Body of pancreas (tissue), 4 donors: ENCODE data around the gene SIGLEC8.

Experiments
- POLR2A ChIP-seq, 3 donors: fragments of 450-650 bp; IDR thresholded peaks; one replicate each; pipeline ENCODE4 v1.6.1; 2016; ENCODE audit warnings: antibody characterized with exemption in 3 of 3, mild to moderate bottlenecking in 2 of 3
- TF ChIP-seq, protein P1 (sequence below), 7 experiments: fragments of 450-650 bp in 4 of 7; fragments of 200-600 bp in 3 of 7; sonication (generic) in 3 of 7; IDR thresholded peaks; one replicate each; pipeline ENCODE4 v1.5.1; 2016 to 2019; ENCODE audit warnings: antibody characterized with exemption in 7 of 7

DNA sequence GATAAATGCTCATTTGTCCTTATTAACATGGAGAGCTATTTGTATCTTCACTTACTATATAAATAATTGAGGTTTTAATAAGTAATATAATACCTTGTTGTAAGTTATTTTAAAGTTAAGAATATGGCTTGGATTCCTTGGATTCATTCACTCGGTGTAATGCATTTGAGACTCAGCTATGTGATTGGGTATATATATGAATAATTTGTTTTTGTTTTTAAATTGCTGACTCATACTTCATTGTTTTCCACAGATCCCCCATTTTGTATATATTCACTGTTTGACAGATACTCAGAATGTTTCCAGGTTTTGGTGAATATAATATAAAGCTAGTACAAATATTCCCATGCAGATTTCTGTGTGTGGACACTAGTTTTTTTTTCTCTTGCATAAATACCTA is 13.3 kb upstream of the SIGLEC8 start:
- TF ChIP-seq, protein P1, sequence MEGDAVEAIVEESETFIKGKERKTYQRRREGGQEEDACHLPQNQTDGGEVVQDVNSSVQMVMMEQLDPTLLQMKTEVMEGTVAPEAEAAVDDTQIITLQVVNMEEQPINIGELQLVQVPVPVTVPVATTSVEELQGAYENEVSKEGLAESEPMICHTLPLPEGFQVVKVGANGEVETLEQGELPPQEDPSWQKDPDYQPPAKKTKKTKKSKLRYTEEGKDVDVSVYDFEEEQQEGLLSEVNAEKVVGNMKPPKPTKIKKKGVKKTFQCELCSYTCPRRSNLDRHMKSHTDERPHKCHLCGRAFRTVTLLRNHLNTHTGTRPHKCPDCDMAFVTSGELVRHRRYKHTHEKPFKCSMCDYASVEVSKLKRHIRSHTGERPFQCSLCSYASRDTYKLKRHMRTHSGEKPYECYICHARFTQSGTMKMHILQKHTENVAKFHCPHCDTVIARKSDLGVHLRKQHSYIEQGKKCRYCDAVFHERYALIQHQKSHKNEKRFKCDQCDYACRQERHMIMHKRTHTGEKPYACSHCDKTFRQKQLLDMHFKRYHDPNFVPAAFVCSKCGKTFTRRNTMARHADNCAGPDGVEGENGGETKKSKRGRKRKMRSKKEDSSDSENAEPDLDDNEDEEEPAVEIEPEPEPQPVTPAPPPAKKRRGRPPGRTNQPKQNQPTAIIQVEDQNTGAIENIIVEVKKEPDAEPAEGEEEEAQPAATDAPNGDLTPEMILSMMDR (IDR thresholded peaks at IDR 0.05): no peak
- TF ChIP-seq POLR2A (IDR thresholded peaks at IDR 0.05): no peak
